Gastrocnemius medialis (tissue), 4 donors: ENCODE data around the gene CD52. TPM values are rescaled to one million over a fixed set of nuclear protein-coding genes. Genes with fewer than 3 reads are reported as not detected.

Experiments
- ATAC-seq, 2 donors: fragments of 150-250 bp; one replicate each; pipeline ENCODE4 v1.9.1; 2016
- DNase-seq, 2 donors: peaks; one replicate each; pipeline ENCODE4 v3.0.0-alpha.2; 2019
- H3K27ac ChIP-seq, 4 donors: fragments of 200-600 bp; sonication (generic); 1 replicate in 1 of 4; 2 replicates in 3 of 4; pipeline ENCODE4 v1.5.1; 2016 to 2018; ENCODE audit warnings: mild to moderate bottlenecking in 2 of 4, moderate library complexity in 1 of 4
- H3K27me3 ChIP-seq, 3 donors: fragments of 200-600 bp; sonication (generic) in 2 of 3; 1 replicate in 1 of 3; 2 replicates in 2 of 3; pipeline versions ENCODE4 v1.5.1 to v1.6.0; 2016 to 2019; ENCODE audit warnings: mild to moderate bottlenecking in 1 of 3, moderate library complexity in 1 of 3
- H3K36me3 ChIP-seq, 2 donors: fragments of 200-600 bp; sonication (generic) in 1 of 2; one replicate each; pipeline ENCODE4 v1.5.1; 2017 to 2018
- H3K4me1 ChIP-seq, 2 donors: fragments of 200-600 bp; sonication (generic) in 1 of 2; one replicate each; pipeline ENCODE4 v1.5.1; 2016 to 2017; ENCODE audit warnings: mild to moderate bottlenecking in 2 of 2
- H3K4me3 ChIP-seq, 4 donors: fragments of 200-600 bp; sonication (generic) in 3 of 4; 1 replicate in 1 of 4; 2 replicates in 3 of 4; pipeline ENCODE4 v1.5.1; 2016 to 2019; ENCODE audit warnings: mild to moderate bottlenecking in 2 of 4
- H3K9me3 ChIP-seq, 3 donors: fragments of 200-600 bp; sonication (generic) in 2 of 3; 1 replicate in 1 of 3; 2 replicates in 2 of 3; pipeline ENCODE4 v1.5.1; 2016 to 2019
- POLR2A ChIP-seq, 2 donors: fragments of 450-650 bp; IDR thresholded peaks; one replicate each; pipeline ENCODE4 v1.6.1; 2017; ENCODE audit warnings: antibody characterized with exemption in 2 of 2, mild to moderate bottlenecking in 2 of 2, moderate library complexity in 2 of 2
- in situ Hi-C, 4 donors: fragments of 200-750 bp; cut with MboI; loops; one replicate each; pipeline versions ENCODE4 v1.15.0 to v1.8.0; 2017; ENCODE audit warnings: low sequenced_read_pairs in 4 of 4
- intact Hi-C: fragments of 100-400 bp; cut with DNase I; formaldehyde crosslinking; loops from one replicate; pipeline ENCODE4 v1.15.1; 2023; ENCODE audit warnings: low total_unique reads
- total RNA-seq, 4 donors: library from RNA; depleted of rRNA; stranded (reverse); fragments of >200 nt; gene quantifications; one replicate each; pipeline versions ENCODE4 v1.1.0 to v1.2.3, GENCODE V29; 2016
- TF ChIP-seq, protein P1 (sequence below), 5 experiments: fragments of 450-650 bp in 3 of 5; fragments of 200-600 bp in 2 of 5; sonication (generic) in 2 of 5; IDR thresholded peaks in 4 of 5; conservative IDR thresholded peaks in 1 of 5; 1 replicate in 4 of 5; 2 replicates in 1 of 5; pipeline ENCODE4 v1.5.1; 2016 to 2019; ENCODE audit warnings: antibody characterized with exemption in 5 of 5, mild to moderate bottlenecking in 3 of 5, moderate library complexity in 3 of 5

Gene CD52
- total RNA-seq, 4 donors from 2014 or later = 1.4 to 2.8 TPM; not detected in 2

DNA sequence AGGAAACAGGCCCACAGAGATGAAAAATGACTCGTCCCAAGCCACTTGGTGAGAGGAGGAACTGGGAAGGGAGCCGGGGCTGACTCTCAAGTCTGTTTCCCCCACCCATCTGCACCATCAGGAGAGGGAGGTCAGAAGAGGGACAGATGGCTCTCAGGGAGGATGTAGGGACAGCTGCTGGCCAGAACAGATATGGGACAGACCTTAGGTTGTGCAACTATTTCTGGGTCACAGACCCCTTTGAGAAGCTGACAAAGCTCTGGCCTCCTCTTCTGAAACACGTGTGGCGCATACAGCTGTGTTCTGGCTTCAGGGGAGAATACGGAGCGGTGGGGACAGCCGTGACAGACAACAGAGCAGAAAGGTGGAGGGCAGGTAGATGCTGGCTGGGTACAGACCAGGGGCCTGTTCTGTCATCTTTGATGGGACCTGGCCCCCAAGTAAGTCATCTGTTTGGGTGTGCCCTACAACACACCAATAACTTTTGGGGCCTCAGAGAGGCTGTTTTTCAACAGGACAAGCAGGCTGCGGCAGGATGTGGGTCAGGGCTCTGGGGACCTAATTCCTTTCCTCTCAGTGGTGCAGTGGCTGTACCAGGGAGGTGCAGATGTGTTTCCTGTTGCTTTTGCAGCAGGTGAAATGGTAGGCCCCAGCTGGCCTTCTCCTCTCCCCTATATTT, 30.6 kb upstream of the CD52 start:
- Histone ChIP-seq H3K27ac (peak overlapping the region; percentile 89 to 98 (median 93)), H3K4me1 (peaks cover 44 to 45% of the 10 kb centered on the region in 2 donors), H3K27me3 (no peaks in the 10 kb centered on the region), H3K9me3 (no peaks in the 10 kb centered on the region), H3K36me3 (no peaks in the 10 kb centered on the region), H3K4me3 (no peak overlapping the region)
- DNase-seq = peak; percentile 71 to 82
- ATAC-seq = peak; percentile 51
- intact Hi-C loops (no loop called here), in situ Hi-C loops (loop anchor here in 1 of 4 donors (5.0 kb wide), 1 partner anchor 35 kb away; no protein-coding TSS in a partner anchor)
- TF ChIP-seq, protein P1, sequence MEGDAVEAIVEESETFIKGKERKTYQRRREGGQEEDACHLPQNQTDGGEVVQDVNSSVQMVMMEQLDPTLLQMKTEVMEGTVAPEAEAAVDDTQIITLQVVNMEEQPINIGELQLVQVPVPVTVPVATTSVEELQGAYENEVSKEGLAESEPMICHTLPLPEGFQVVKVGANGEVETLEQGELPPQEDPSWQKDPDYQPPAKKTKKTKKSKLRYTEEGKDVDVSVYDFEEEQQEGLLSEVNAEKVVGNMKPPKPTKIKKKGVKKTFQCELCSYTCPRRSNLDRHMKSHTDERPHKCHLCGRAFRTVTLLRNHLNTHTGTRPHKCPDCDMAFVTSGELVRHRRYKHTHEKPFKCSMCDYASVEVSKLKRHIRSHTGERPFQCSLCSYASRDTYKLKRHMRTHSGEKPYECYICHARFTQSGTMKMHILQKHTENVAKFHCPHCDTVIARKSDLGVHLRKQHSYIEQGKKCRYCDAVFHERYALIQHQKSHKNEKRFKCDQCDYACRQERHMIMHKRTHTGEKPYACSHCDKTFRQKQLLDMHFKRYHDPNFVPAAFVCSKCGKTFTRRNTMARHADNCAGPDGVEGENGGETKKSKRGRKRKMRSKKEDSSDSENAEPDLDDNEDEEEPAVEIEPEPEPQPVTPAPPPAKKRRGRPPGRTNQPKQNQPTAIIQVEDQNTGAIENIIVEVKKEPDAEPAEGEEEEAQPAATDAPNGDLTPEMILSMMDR (IDR thresholded peaks at IDR 0.05 in 4 of 5, conservative IDR thresholded peaks at IDR 0.05 in 1 of 5) = no peak
- TF ChIP-seq POLR2A (IDR thresholded peaks at IDR 0.05) = no peak

DNA sequence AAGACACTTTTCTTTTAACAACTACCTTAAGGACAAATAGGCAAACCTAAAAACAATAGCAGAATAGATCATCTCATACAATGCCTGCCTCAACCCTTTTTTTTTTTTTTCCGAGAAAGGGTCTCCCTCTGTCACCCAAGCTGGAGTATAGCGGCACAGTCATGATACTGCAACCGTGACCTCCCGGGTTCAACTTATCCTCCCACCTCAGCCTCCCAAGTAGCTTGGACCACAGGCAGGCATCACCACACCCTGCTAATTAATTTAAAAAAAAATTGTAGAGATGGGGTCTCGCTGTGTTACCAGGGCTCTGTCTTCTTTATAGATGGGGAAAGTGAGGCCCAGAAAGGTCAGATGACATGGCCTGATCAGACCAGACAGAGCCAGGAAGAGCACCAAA, 29.9 kb upstream of the CD52 start:
- Histone ChIP-seq H3K36me3 (no peaks in the 10 kb centered on the region), H3K4me1 (peaks cover 44 to 45% of the 10 kb centered on the region in 2 donors), H3K4me3 (no peak overlapping the region), H3K27me3 (no peaks in the 10 kb centered on the region), H3K9me3 (no peaks in the 10 kb centered on the region), H3K27ac (peak overlapping the region; percentile 89 to 98 (median 93))
- TF ChIP-seq POLR2A (IDR thresholded peaks at IDR 0.05) = no peak
- TF ChIP-seq, protein P1 (IDR thresholded peaks at IDR 0.05 in 4 of 5, conservative IDR thresholded peaks at IDR 0.05 in 1 of 5) = no peak
- in situ Hi-C loops = loop anchor here in 1 of 4 donors (5.0 kb wide), 1 partner anchor 34 kb away; no protein-coding TSS in a partner anchor
- ATAC-seq (no peak), DNase-seq (no peak)
- intact Hi-C loops = no loop called here

DNA sequence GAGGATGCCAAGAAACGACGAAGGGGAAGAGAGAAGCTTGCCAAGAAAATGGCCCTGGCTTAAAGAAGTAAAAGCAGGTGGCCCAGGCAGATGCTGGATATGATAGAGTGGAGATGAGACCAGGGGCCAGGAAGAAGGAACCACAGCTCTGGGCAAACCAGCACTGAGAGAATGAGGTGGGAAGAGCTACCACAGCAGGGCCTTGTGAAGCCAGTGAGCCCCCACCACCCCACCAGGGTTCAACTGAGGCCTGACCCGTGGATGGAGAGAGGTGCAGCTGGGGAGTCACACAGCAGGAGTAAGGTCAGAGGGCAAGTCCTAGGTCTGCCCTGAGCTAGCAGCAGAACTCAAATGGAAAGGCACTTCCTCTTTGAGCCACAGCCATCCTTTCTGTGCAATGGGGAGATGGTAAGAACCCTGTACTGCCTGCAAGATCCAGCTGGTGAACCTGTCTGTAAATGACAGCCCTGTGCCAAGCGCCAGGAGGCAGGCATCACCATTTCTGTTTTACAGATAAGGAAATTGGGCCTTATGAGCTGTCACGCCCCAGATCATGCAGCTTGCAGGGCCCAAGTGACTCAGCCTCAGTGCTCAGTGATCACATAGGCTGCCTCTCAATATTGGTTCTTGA, 29.3 kb upstream of the CD52 start:
- intact Hi-C loops (no loop called here), in situ Hi-C loops (loop anchor here in 1 of 4 donors (5.0 kb wide), 1 partner anchor 34 kb away; no protein-coding TSS in a partner anchor)
- Histone ChIP-seq H3K4me3 (no peak overlapping the region), H3K36me3 (no peaks in the 10 kb centered on the region), H3K27me3 (no peaks in the 10 kb centered on the region), H3K4me1 (peaks cover 44 to 45% of the 10 kb centered on the region in 2 donors), H3K9me3 (no peaks in the 10 kb centered on the region), H3K27ac (peak overlapping the region; percentile 89 to 98 (median 93))
- no peak for ATAC-seq
- no peak for TF ChIP-seq POLR2A (IDR thresholded peaks at IDR 0.05)
- TF ChIP-seq, protein P1 (IDR thresholded peaks at IDR 0.05 in 4 of 5, conservative IDR thresholded peaks at IDR 0.05 in 1 of 5) = no peak
- no peak for DNase-seq

DNA sequence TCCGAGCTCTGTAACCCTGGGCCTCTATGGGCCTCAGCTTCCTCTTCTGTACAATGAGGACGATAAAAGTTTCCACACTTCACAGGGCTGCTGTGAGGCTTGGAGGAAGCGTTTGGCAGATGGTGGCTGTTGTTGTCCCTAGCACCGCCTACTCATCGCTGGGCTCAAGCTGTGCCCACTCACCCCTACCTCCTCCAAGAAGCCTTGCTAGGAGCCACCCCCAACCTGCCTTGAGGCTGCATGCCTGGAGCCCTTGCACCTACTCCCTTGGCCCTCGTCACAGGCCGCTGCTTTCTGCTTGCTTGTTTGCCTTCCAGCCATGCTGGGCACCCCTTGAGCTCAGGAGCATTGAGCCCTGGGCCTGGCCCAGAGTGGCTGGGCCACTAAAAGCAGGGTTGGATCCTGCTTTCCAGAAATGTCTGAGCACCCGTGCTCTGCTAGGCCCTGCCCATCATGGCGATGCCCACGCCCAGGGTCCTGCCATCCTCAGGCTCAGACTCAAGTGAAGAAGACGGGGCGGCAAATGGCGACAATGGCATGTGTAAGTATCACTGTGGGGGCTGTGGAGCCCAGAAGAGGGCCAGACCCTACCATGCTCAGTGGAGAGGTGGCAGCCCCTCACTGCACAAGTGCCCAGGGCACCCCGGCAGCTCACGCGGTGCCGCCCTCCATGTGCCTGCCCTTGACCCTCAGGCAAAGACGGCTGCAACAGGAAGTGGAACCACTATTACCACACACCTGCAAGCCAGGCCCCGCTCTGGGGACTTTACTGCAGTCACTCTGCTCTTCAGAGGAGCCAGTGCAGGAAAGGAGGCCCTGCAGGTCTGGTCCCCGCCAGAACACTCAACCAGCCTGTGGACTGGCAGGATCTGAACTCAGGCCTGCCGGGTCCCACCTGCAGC, 28.3 kb upstream of the CD52 start:
- H3K4me3 ChIP-seq = no peak overlapping the region
- H3K9me3 ChIP-seq = no peaks in the 10 kb centered on the region
- intact Hi-C loops = no loop called here
- DNase-seq = peak in 1 of 2 donors; percentile 45
- in situ Hi-C loops = loop anchor here in 1 of 4 donors (5.0 kb wide), 1 partner anchor 33 kb away; no protein-coding TSS in a partner anchor
- no peaks in the 10 kb centered on the region for H3K36me3 ChIP-seq
- TF ChIP-seq, protein P1 (IDR thresholded peaks at IDR 0.05 in 4 of 5, conservative IDR thresholded peaks at IDR 0.05 in 1 of 5) = no peak
- TF ChIP-seq POLR2A (IDR thresholded peaks at IDR 0.05) = no peak
- no peaks in the 10 kb centered on the region for H3K27me3 ChIP-seq
- H3K4me1 ChIP-seq = peaks cover 41% of the 10 kb centered on the region in 2 donors
- H3K27ac ChIP-seq = peak overlapping the region in 3 of 4 donors; percentile 23 to 94 (median 89)
- ATAC-seq = no peak
